Activated naive CD8-positive, alpha-beta T cell treated with anti-CD3 and anti-CD28 coated beads, Interleukin-2, amount 50 U/mL, for 16 hours (primary cell): ENCODE results near the gene PLPP3.

Source experiments
- DNase-seq: peaks from one replicate; pipeline ENCODE4 v3.0.0-alpha.2; 2020; ENCODE audit warnings: low read depth, low spot score

The PLPP3 gene

GRCh38 chr1:56462209-56462608 lies 117.2 kb downstream of the PLPP3 start:
- no peak for DNase-seq

GRCh38 chr1:56461158-56462127 lies 117.9 kb downstream of the PLPP3 start:
- no peak for DNase-seq

- DNase-seq = no peak
Observed at GRCh38 chr1:56459260-56459659, 120.1 kb downstream of the PLPP3 start.

- DNase-seq = no peak
Observed at GRCh38 chr1:56457756-56458375, 121.5 kb downstream of the PLPP3 start.

GRCh38 chr1:56456435-56457101 lies 122.8 kb downstream of the PLPP3 start:
- no peak for DNase-seq

GRCh38 chr1:56453417-56454078 lies 125.8 kb downstream of the PLPP3 start:
- no peak for DNase-seq

- DNase-seq = no peak
Observed at GRCh38 chr1:56453016-56453415, 126.3 kb downstream of the PLPP3 start.

- DNase-seq = no peak
Observed at GRCh38 chr1:56452027-56453011, 127.0 kb downstream of the PLPP3 start.

GRCh38 chr1:56451491-56451890 lies 127.9 kb downstream of the PLPP3 start:
- DNase-seq = no peak

GRCh38 chr1:56450004-56450666 lies 129.2 kb downstream of the PLPP3 start:
- no peak for DNase-seq

GRCh38 chr1:56448529-56449300 lies 130.6 kb downstream of the PLPP3 start:
- DNase-seq = no peak

- no peak for DNase-seq
Observed at GRCh38 chr1:56447823-56448222, 131.5 kb downstream of the PLPP3 start.

GRCh38 chr1:56446531-56447098 lies 132.7 kb downstream of the PLPP3 start:
- DNase-seq = no peak

- DNase-seq = no peak
Observed at GRCh38 chr1:56444960-56445646, 134.3 kb downstream of the PLPP3 start.
